Retinal pigment epithelial cell (primary cell): ENCODE results near the gene LRIF1.

Experiments used
- DNase-seq: peaks from one replicate; pipeline ENCODE4 v3.0.0-alpha.2; 2010; ENCODE audit warnings: low read depth
- H3K4me3 ChIP-seq: 2 replicates; pipeline ENCODE4 v1.5.1; 2011; ENCODE audit warnings: mild to moderate bottlenecking, low read length, control low read depth, moderate library complexity
- CTCF ChIP-seq: conservative IDR thresholded peaks from 2 replicates; pipeline ENCODE4 v1.5.1; 2011; ENCODE audit warnings: low read depth, low read length, control low read depth, inconsistent platforms

The LRIF1 gene

GRCh38 chr1:110961902-110962301, 1.8 kb downstream of the LRIF1 start:
- DNase-seq = no peak
- TF ChIP-seq CTCF = no peak
- no peak overlapping the region for H3K4me3 ChIP-seq

- no peak for DNase-seq
- H3K4me3 ChIP-seq = no peak overlapping the region
- TF ChIP-seq CTCF = no peak
Measured at GRCh38 chr1:110960777-110961420, 2.8 kb downstream of the LRIF1 start.

GRCh38 chr1:110957798-110958197, 5.9 kb downstream of the LRIF1 start:
- no peak overlapping the region for H3K4me3 ChIP-seq
- DNase-seq = no peak
- no peak for TF ChIP-seq CTCF

GRCh38 chr1:110956586-110956985, 7.1 kb downstream of the LRIF1 start:
- no peak for DNase-seq
- TF ChIP-seq CTCF = no peak
- H3K4me3 ChIP-seq = no peak overlapping the region

- DNase-seq = no peak
- no peak overlapping the region for H3K4me3 ChIP-seq
- TF ChIP-seq CTCF = no peak
Measured at GRCh38 chr1:110953031-110953430, 10.7 kb downstream of the LRIF1 start.

GRCh38 chr1:110952031-110952430, 11.7 kb downstream of the LRIF1 start:
- no peak overlapping the region for H3K4me3 ChIP-seq
- DNase-seq = no peak
- TF ChIP-seq CTCF = no peak

GRCh38 chr1:110951161-110951560, 12.6 kb downstream of the LRIF1 start:
- no peak for TF ChIP-seq CTCF
- no peak for DNase-seq
- no peak overlapping the region for H3K4me3 ChIP-seq
